KOPT-K1 (cell line): Measurements from ENCODE around the gene MRPL32.

Source experiments
- H3K27ac ChIP-seq: fragments of 200-600 bp; sonication (generic); 2 replicates; pipeline ENCODE4 v1.5.1; 2016; ENCODE audit warnings: antibody characterized with exemption, mild to moderate bottlenecking, low read depth, low read length; ENCODE audit not compliant: poor library complexity, severe bottlenecking
- H3K36me3 ChIP-seq: fragments of 200-600 bp; sonication (generic); 2 replicates; pipeline ENCODE4 v1.5.1; 2017; ENCODE audit warnings: antibody characterized with exemption, mild to moderate bottlenecking, low read length, moderate library complexity; ENCODE audit not compliant: insufficient read depth
- H3K9me3 ChIP-seq: fragments of 200-600 bp; sonication (generic); 2 replicates; pipeline ENCODE4 v1.5.1; 2017; ENCODE audit warnings: antibody characterized with exemption, low read length, mild to moderate bottlenecking; ENCODE audit not compliant: insufficient read depth, poor library complexity, severe bottlenecking

The MRPL32 gene

GRCh38 chr7:42972699-42973500, 40.7 kb downstream of the MRPL32 start:
- Histone ChIP-seq H3K36me3 (no peaks in the 10 kb centered on the region), H3K9me3 (no peaks in the 10 kb centered on the region), H3K27ac (no peak overlapping the region)

GRCh38 chr7:42976371-42976770, 44.2 kb downstream of the MRPL32 start:
- Histone ChIP-seq H3K36me3 (no peaks in the 10 kb centered on the region), H3K27ac (no peak overlapping the region), H3K9me3 (no peaks in the 10 kb centered on the region)

- H3K9me3 ChIP-seq, result peaks cover 2% of the 10 kb centered on the region
- H3K36me3 ChIP-seq, result no peaks in the 10 kb centered on the region
- H3K27ac ChIP-seq, result no peak overlapping the region
These were observed 46.3 kb downstream of the MRPL32 start for GRCh38 chr7:42978496-42978895.

- no peak overlapping the region for H3K27ac ChIP-seq
- H3K36me3 ChIP-seq, result no peaks in the 10 kb centered on the region
- peaks cover 17% of the 10 kb centered on the region for H3K9me3 ChIP-seq
These were observed 47.9 kb downstream of the MRPL32 start for GRCh38 chr7:42980084-42980483.

GRCh38 chr7:42980514-42980913, 48.3 kb downstream of the MRPL32 start:
- Histone ChIP-seq H3K36me3 (no peaks in the 10 kb centered on the region), H3K9me3 (peaks cover 17% of the 10 kb centered on the region), H3K27ac (no peak overlapping the region)

GRCh38 chr7:42981601-42982000, 49.4 kb downstream of the MRPL32 start:
- Histone ChIP-seq H3K27ac (no peak overlapping the region), H3K36me3 (no peaks in the 10 kb centered on the region), H3K9me3 (peaks cover 17% of the 10 kb centered on the region)

GRCh38 chr7:42982604-42983115, 50.5 kb downstream of the MRPL32 start:
- H3K9me3 ChIP-seq, result peaks cover 17% of the 10 kb centered on the region
- no peak overlapping the region for H3K27ac ChIP-seq
- H3K36me3 ChIP-seq, result no peaks in the 10 kb centered on the region

GRCh38 chr7:42984137-42984536, 52.0 kb downstream of the MRPL32 start:
- no peaks in the 10 kb centered on the region for H3K36me3 ChIP-seq
- H3K9me3 ChIP-seq, result peaks cover 17% of the 10 kb centered on the region
- no peak overlapping the region for H3K27ac ChIP-seq

GRCh38 chr7:42986213-42986612, 54.0 kb downstream of the MRPL32 start:
- Histone ChIP-seq H3K9me3 (peaks cover 17% of the 10 kb centered on the region), H3K27ac (no peak overlapping the region), H3K36me3 (no peaks in the 10 kb centered on the region)

GRCh38 chr7:42986781-42987248, 54.6 kb downstream of the MRPL32 start:
- H3K9me3 ChIP-seq, result peaks cover 17% of the 10 kb centered on the region
- no peaks in the 10 kb centered on the region for H3K36me3 ChIP-seq
- H3K27ac ChIP-seq, result no peak overlapping the region
